Psoas muscle (tissue), 8 donors: ENCODE data around the gene APBB2. TPM values are rescaled to one million over a fixed set of nuclear protein-coding genes. Genes with fewer than 3 reads are reported as not detected.

Experiments used
- ATAC-seq, 4 donors: fragments of 200-7000 bp; cut with Tn5 transposase; one replicate each; pipeline ENCODE4 v1.9.1; 2020; ENCODE audit warnings: moderate library complexity in 3 of 4, mild to moderate bottlenecking in 2 of 4
- DNase-seq, 2 donors: peaks; one replicate each; pipeline ENCODE4 v3.0.0-alpha.2; 2020
- H3K27ac ChIP-seq: fragments of 200-600 bp; one replicate; pipeline ENCODE4 v1.8.0; 2022
- H3K27me3 ChIP-seq, 3 donors: fragments of 200-600 bp in 1 of 3; one replicate each; pipeline versions ENCODE4 v1.6.1 to v1.8.0; 2013 to 2022; ENCODE audit warnings: low read length in 2 of 3, mild to moderate bottlenecking in 2 of 3, moderate library complexity in 1 of 3; ENCODE audit not compliant: insufficient read depth in 3 of 3
- H3K36me3 ChIP-seq, 2 donors: fragments of 200-600 bp in 1 of 2; one replicate each; pipeline versions ENCODE4 v1.6.1 to v1.8.0; 2013 to 2022; ENCODE audit warnings: low read depth in 1 of 2, mild to moderate bottlenecking in 1 of 2, moderate library complexity in 1 of 2; ENCODE audit not compliant: insufficient read depth in 1 of 2
- H3K4me1 ChIP-seq: fragments of 200-600 bp; one replicate; pipeline ENCODE4 v1.8.0; 2022
- H3K4me3 ChIP-seq: fragments of 200-600 bp; one replicate; pipeline ENCODE4 v1.8.0; 2022; ENCODE audit warnings: mild to moderate bottlenecking
- H3K9me3 ChIP-seq: fragments of 200-600 bp; one replicate; pipeline ENCODE4 v1.8.0; 2022
- CTCF ChIP-seq: fragments of 200-600 bp; IDR thresholded peaks from one replicate; pipeline ENCODE4 v1.8.0; 2022; ENCODE audit warnings: antibody characterized with exemption
- WGBS, 3 donors: extraction: QIAGEN DNeasy Blood & Tissue Kit; methylation state at CpG; one replicate each; pipeline versions ENCODE4 v1.1.6 to v1.1.7; 2013; 5-methylcytosine and 5-hydroxymethylcytosine counted together
- intact Hi-C, 2 donors: fragments of 100-400 bp; cut with DNase I; formaldehyde crosslinking; loops; one replicate each; pipeline versions ENCODE4 v1.11.0 to v1.14.2; 2022
- polyA plus RNA-seq, 3 donors: library from polyadenylated mRNA; stranded (reverse); fragments of 200-250 nt; gene quantifications; one replicate each; pipeline ENCODE4 v1.2.3, GENCODE V29; 2013
- total RNA-seq, 4 donors: library from RNA; stranded (reverse); fragmentation: NEBNext Ultra II Directional in 2 of 4; extraction: Animal tissue kit (Norgen Biotek cat#: 25700) in 2 of 4; gene quantifications; one replicate each; pipeline versions ENCODE4 v1.2.1 to v1.2.4, GENCODE V29; 2021 to 2023
- donor health status: healthy with polysubstance abuse.
- donor health status: DM: no; HTN: no; CAD: no; lungs with moderate emphysema.
- donor health status: Bipolar disorder and iron deficiency.
- donor health status: healthy.
- donor health status: DM: yes; HTN: yes; CAD: no.
- donor health status: DM: no; HTN: no; CAD: no.
- donor health status: DM: no; HTN: no; CAD: no.
- donor health status: DM: yes; HTN: yes; CAD: no.

The APBB2 gene
- total and polyA plus RNA-seq, 7 donors: 3.1 to 37.4 (median 11.3) TPM

DNA sequence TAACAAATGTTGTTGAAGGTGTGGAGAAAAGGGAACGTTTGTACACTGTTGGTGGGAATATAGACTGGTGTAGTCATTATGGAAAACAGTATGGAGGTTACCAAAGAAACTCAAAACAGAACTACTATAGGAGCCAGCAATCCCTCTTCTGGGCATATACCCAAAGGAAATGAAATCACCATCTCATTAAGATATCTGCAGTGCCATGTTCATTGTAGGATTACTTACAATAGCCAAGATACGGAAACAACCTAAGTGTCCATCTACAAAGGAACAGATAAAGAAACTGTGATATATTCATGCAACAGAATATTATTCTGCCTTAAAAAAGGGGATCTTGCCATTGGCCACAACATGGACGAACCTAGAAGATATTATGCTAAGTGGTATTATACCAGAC, 22.2 kb downstream of the APBB2 start:
- intact Hi-C loops: no loop called here
- Histone ChIP-seq H3K27ac (no peak overlapping the region), H3K4me3 (no peak overlapping the region), H3K36me3 (no peaks in the 10 kb centered on the region), H3K27me3 (no peaks in the 10 kb centered on the region), H3K9me3 (no peaks in the 10 kb centered on the region), H3K4me1 (no peaks in the 10 kb centered on the region)
- no peak for ATAC-seq
- 81 to 86% (median 84%) methylated on average over 3 of the region's 3 CpGs for WGBS, 3 donors
- TF ChIP-seq CTCF: no peak
- no peak for DNase-seq

DNA sequence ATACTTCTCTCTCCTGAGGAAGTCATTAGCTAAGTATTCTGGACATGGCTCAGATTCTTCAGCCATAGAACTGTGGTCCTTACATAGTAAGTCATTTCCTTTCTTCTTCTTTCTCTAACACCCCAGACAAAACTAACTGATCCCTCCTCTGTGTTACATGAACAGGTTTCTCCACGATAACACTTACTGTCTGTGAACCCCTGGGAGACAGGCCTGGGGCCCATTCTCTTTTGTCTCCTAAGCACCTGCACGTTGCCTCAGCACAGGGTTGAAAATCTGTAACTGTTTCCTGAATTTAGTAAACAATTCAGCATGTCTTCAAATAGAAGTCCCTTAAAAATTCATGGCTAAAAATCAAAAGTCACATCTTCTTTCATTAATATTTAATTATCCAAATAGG, 24.7 kb downstream of the APBB2 start:
- Histone ChIP-seq H3K9me3 (no peaks in the 10 kb centered on the region), H3K27ac (no peak overlapping the region), H3K4me1 (peaks cover 18% of the 10 kb centered on the region), H3K27me3 (no peaks in the 10 kb centered on the region), H3K4me3 (no peak overlapping the region), H3K36me3 (no peaks in the 10 kb centered on the region)
- intact Hi-C loops: no loop called here
- DNase-seq: no peak
- TF ChIP-seq CTCF: no peak
- WGBS, 3 donors: 46 to 57% (median 53%) methylated on average over 2 of the region's 2 CpGs
- no peak for ATAC-seq

DNA sequence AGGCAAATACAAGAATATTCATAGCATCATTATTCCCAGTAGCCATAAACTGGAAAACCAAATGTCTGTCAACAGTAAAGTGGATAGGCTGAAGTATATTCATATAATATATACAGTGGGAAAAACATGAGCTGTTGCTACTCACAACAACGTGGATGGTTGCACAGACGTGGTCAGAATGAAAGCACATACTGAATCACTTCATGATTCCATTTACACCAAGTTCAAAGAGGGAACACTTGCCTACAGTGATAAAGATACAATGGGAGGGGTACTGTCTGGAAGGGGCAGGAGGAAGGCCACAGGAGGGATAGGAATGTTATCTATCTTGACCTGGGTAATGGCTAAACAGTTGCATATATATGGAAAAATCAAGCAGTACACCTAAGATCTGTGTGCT, 25.3 kb downstream of the APBB2 start:
- ATAC-seq (no peak), DNase-seq (no peak)
- 60 to 79% (median 70%) methylated on average over 2 of the region's 2 CpGs for WGBS, 3 donors
- no peak for TF ChIP-seq CTCF
- no peaks in the 10 kb centered on the region for H3K9me3 ChIP-seq
- no peaks in the 10 kb centered on the region for H3K27me3 ChIP-seq
- H3K36me3 ChIP-seq: no peaks in the 10 kb centered on the region
- no peak overlapping the region for H3K27ac ChIP-seq
- intact Hi-C loops: no loop called here
- H3K4me3 ChIP-seq: no peak overlapping the region
- H3K4me1 ChIP-seq: peaks cover 18% of the 10 kb centered on the region

- intact Hi-C loops: no loop called here
- H3K4me1 ChIP-seq: peaks cover 18% of the 10 kb centered on the region
- no peaks in the 10 kb centered on the region for H3K27me3 ChIP-seq
- no peaks in the 10 kb centered on the region for H3K9me3 ChIP-seq
- WGBS, 3 donors: 14 to 27% (median 14%) methylated on average over 5 of the region's 5 CpGs
- H3K36me3 ChIP-seq: no peaks in the 10 kb centered on the region
- ATAC-seq (peak in 1 of 4 donors; percentile 72), DNase-seq (no peak)
- H3K27ac ChIP-seq: no peak overlapping the region
- H3K4me3 ChIP-seq: peak overlapping the region; percentile 3
- no peak for TF ChIP-seq CTCF
Measured at GRCh38 chr4:41185614-41186592, 28.4 kb downstream of the APBB2 start.
